Regular cardiac myocyte (primary cell): Measurements from ENCODE around the gene SRP14. TPM values are rescaled to one million over a fixed set of nuclear protein-coding genes. Genes with fewer than 3 reads are reported as not detected.

Experiments used
- total RNA-seq: library from RNA; depleted of rRNA; stranded (reverse); fragments of >200 nt; gene quantifications from 2 replicates; pipeline ENCODE4 v1.2.3, GENCODE V29; 2014

Gene SRP14
- 158 and 237 TPM in 2 replicates for total RNA-seq

DNA sequence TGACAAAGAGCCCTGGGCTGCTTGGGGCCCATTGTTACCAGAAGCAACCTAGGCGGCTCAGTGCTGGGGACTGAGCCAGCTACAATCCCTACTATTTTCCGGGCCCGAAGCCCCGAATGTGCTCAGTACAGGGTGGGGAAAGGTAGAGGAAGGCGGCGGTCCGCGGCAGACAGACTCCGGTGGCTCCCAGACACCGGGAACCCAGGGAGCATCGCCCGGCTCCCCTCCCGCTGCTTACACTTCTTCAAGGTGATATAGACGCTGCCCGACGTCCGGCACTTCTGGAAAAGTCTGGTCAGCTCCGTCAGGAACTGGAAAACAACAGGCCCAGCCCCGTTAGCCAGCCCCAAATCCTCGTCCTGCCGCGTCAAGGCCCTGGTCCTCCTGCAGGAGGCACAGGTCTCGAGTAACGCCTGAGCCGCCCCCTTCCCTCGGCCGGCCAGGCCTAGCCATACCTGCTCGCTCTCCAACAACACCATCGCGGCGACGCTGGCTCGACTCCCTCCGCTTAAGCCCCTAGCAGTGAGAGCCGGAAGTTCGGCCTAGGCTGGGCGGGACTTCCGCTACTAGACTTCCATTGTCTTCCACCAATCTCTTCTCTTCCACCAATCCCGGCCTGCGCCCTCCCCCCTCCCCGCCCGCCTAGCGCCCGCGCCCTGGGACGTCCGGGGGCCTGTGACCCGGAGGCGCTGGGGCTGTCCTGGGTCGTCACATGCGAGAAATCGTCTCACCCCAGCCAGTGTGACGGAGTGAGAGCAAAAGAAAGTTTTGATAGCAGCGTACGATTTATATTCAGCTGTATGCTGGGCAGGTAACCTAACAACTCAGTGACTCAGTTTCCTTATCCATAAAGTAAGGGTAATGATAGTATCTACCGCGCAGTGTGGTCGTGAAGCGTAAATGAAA lies at the start of gene SRP14:
TSS of gene SRP14 (minus strand) at position 544 of the 906 bp plus-strand sequence. CDS start at position 479, 65 bp downstream.

Other genes with a start within 250 kb of the SRP14 start
- 136 and 250 TPM in 2 replicates for gene GPR176, start 118.9 kb downstream of the SRP14 start, total RNA-seq
- 82.6 and 98.5 TPM in 2 replicates for gene EIF2AK4, start 105.1 kb downstream of the SRP14 start, total RNA-seq
- gene BMF, start 69.7 kb upstream of the SRP14 start, total RNA-seq = 0.19 and 2.5 TPM in 2 replicates
- 2.8 and 37.4 TPM in 2 replicates for gene BUB1B, start 121.9 kb upstream of the SRP14 start, total RNA-seq
- gene PAK6, start 199.9 kb upstream of the SRP14 start, total RNA-seq = 0.56 TPM in 1 of 2 replicates, not detected in the other
- gene ANKRD63, start 243.9 kb upstream of the SRP14 start, total RNA-seq = not detected in 2 replicates